Aorta (tissue), 5 donors: ENCODE results near the gene PDZRN4. TPM values are rescaled to one million over a fixed set of nuclear protein-coding genes. Genes with fewer than 3 reads are reported as not detected.

Experiments used
- ATAC-seq: fragments of 200-7000 bp; cut with Tn5 transposase; one replicate; pipeline ENCODE4 v1.9.1; 2022; ENCODE audit warnings: moderate library complexity; ENCODE audit not compliant: low FRiP score
- DNase-seq, 2 donors: peaks; one replicate each; pipeline ENCODE4 v3.0.0-alpha.2; 2020
- H3K27ac ChIP-seq, 2 donors: one replicate each; pipeline ENCODE4 v1.5.1; 2013; ENCODE audit warnings: low read length in 2 of 2, mild to moderate bottlenecking in 2 of 2, moderate library complexity in 2 of 2, control low read depth in 1 of 2, inconsistent platforms in 1 of 2, low read depth in 1 of 2
- H3K27me3 ChIP-seq, 2 donors: one replicate each; pipeline ENCODE4 v1.6.1; 2013; ENCODE audit warnings: control low read depth in 1 of 2, low read length in 1 of 2, mild to moderate bottlenecking in 1 of 2, moderate library complexity in 1 of 2; ENCODE audit not compliant: insufficient read depth in 2 of 2, control insufficient read depth in 1 of 2
- H3K36me3 ChIP-seq, 2 donors: one replicate each; pipeline ENCODE4 v1.6.1; 2013; ENCODE audit warnings: control low read depth in 1 of 2, low read length in 1 of 2, mild to moderate bottlenecking in 1 of 2; ENCODE audit not compliant: insufficient read depth in 2 of 2, control insufficient read depth in 1 of 2
- H3K4me1 ChIP-seq, 2 donors: one replicate each; pipeline ENCODE4 v1.6.1; 2013; ENCODE audit warnings: low read length in 2 of 2, control low read depth in 1 of 2, mild to moderate bottlenecking in 1 of 2, moderate library complexity in 1 of 2; ENCODE audit not compliant: insufficient read depth in 2 of 2, control insufficient read depth in 1 of 2
- H3K4me3 ChIP-seq, 2 donors: one replicate each; pipeline ENCODE4 v1.5.1; 2013; ENCODE audit warnings: low read length in 2 of 2, control low read depth in 1 of 2, mild to moderate bottlenecking in 1 of 2
- H3K9me3 ChIP-seq: one replicate; pipeline ENCODE4 v1.6.1; 2013; ENCODE audit warnings: mild to moderate bottlenecking, low read length; ENCODE audit not compliant: control insufficient read depth
- WGBS, 2 donors: extraction: QIAGEN DNeasy Blood & Tissue Kit; methylation state at CpG; one replicate each; pipeline ENCODE4 v1.1.7; 2013; 5-methylcytosine and 5-hydroxymethylcytosine counted together
- intact Hi-C, 2 donors: fragments of 100-400 bp; cut with DNase I; formaldehyde crosslinking; loops; one replicate each; pipeline versions ENCODE4 v1.14.2 to v1.15.0; 2022
- polyA plus RNA-seq, 2 donors: library from polyadenylated mRNA; stranded (reverse); fragments of 200-250 nt; gene quantifications; one replicate each; pipeline ENCODE4 v1.2.3, GENCODE V29; 2013
- total RNA-seq, 2 donors: library from RNA; stranded (reverse); fragmentation: NEBNext Ultra II Directional; extraction: Animal tissue kit (Norgen Biotek cat#: 25700); gene quantifications; one replicate each; pipeline ENCODE4 v1.2.1, GENCODE V29; 2021
- donor health status: healthy with polysubstance abuse.
- donor health status: Bipolar disorder and iron deficiency.
- donor health status: DM: no; HTN: no; CAD: no.
- donor health status: DM: no; HTN: no; CAD: no.
- donor health status: DM: yes; HTN: yes; CAD: no.

PDZRN4 gene
- total and polyA plus RNA-seq, 4 donors = 1.2 to 11.2 (median 4.3) TPM

DNA sequence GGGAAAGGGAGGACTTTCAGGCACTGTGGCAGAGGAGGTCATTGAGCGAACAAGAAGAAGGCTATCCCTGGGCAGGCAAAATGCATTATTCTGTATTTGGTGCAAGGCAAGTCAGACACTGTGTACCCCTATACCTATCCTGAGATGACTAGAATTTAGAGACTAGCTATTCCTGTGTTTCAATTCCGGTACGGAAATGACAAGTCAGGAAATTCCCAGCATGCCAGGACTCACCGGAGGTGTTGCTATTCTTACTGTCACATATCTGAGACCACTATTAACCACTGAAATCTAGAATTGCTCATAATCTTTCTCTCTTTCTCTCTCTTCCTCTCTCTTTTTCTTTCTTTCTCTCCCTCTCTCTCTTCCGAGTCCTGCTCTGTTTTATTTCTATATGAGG lies 297.1 kb downstream of the PDZRN4 start:
- H3K4me1 ChIP-seq = no peaks in the 10 kb centered on the region
- 42 to 55% methylated on average over 5 of the region's 5 CpGs for WGBS, 2 donors
- no peaks in the 10 kb centered on the region for H3K9me3 ChIP-seq
- ATAC-seq (no peak), DNase-seq (no peak)
- H3K36me3 ChIP-seq = no peaks in the 10 kb centered on the region
- no peak overlapping the region for H3K27ac ChIP-seq
- H3K4me3 ChIP-seq = no peak overlapping the region
- no peaks in the 10 kb centered on the region for H3K27me3 ChIP-seq
- intact Hi-C loops = no loop called here

DNA sequence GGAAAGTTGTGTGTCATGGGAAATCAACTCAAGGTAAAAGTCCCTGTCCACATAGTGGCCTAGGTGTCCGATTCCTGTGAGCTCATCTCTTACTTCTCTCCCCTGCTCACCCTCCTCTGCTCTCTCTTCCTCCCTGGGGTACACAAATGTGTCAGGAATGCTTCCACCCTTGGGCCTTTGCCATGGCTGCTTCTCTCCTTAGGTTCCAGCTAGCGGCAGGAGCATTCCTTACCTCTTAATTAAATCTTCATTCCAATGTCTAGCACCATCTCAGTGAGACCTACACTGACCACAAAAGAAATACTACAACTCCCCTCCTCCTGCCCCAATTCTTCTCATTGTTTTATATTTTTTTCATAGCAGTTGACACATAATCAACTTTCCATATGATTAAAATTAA lies 298.6 kb downstream of the PDZRN4 start:
- no peaks in the 10 kb centered on the region for H3K4me1 ChIP-seq
- H3K27me3 ChIP-seq = no peaks in the 10 kb centered on the region
- H3K36me3 ChIP-seq = no peaks in the 10 kb centered on the region
- WGBS, 2 donors = 55 to 62% methylated on average over 2 of the region's 2 CpGs
- H3K27ac ChIP-seq = no peak overlapping the region
- DNase-seq (no peak), ATAC-seq (no peak)
- no peaks in the 10 kb centered on the region for H3K9me3 ChIP-seq
- intact Hi-C loops = no loop called here
- H3K4me3 ChIP-seq = no peak overlapping the region

DNA sequence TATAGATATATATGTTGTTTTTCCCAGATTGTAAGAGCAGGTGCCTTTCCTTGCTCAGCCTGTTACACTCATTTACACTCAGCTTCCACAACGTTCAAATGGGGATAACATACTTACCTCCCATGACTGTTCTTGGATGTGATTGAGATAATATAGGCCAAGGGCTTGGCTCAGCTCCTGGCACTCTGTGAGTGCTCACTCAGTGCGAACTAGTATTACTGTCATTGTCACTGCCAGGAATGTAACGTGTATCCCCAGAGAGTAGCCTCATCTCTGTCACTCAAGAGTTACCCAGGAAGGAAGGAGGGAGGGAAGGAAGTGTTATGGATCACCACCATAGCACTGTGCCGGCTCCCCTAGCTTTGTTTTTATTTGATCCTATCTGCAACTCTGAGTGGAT lies 307.9 kb downstream of the PDZRN4 start:
- H3K36me3 ChIP-seq = no peaks in the 10 kb centered on the region
- H3K9me3 ChIP-seq = no peaks in the 10 kb centered on the region
- no peak overlapping the region for H3K4me3 ChIP-seq
- no peaks in the 10 kb centered on the region for H3K4me1 ChIP-seq
- no peak for ATAC-seq
- H3K27ac ChIP-seq = no peak overlapping the region
- intact Hi-C loops = no loop called here
- 50 to 61% methylated on average over 4 of the region's 4 CpGs for WGBS, 2 donors
- DNase-seq = no peak
- H3K27me3 ChIP-seq = no peaks in the 10 kb centered on the region

DNA sequence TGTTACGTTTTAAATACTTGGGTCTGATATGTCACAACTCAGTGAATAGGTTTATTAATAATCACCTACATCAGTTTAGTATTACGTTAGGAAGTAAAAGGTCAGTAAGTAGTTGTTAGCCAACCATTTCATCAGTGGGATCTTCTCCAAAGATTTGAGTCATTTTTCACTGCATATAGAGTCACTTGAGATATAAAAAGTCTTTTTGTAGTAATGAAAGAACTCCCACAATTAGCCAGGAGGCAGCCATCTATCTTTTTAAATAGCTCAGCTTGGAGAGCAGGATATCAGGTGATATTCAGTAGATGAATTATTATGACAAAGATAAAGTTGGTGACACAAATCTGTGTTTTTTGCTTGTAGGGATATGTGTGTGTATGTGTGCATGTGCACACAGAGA lies 309.3 kb downstream of the PDZRN4 start:
- DNase-seq (no peak), ATAC-seq (no peak)
- intact Hi-C loops = no loop called here
- H3K4me1 ChIP-seq = no peaks in the 10 kb centered on the region
- H3K27me3 ChIP-seq = no peaks in the 10 kb centered on the region
- H3K36me3 ChIP-seq = no peaks in the 10 kb centered on the region
- H3K27ac ChIP-seq = no peak overlapping the region
- 58 to 66% methylated on average over 2 of the region's 2 CpGs for WGBS, 2 donors
- no peaks in the 10 kb centered on the region for H3K9me3 ChIP-seq
- H3K4me3 ChIP-seq = no peak overlapping the region

DNA sequence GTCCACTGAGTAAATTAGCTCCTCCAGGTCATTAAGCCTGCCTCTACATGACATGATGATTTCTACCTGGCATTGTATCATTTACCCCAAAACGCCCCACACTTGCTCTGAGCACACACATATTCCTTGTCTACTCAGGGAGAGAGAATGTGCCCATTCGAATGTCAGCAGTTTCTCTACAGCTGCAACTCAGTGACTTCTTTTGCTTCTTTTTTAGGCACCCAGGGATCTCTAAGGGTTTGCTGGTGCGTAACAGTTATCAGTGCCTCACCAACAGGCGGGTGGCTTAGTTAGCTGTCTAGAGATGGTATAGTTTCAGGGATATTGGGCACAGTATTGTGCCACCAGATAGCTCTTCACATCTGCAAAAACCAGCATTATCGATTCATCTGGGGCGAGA lies 316.9 kb downstream of the PDZRN4 start:
- H3K4me3 ChIP-seq = no peak overlapping the region
- no peaks in the 10 kb centered on the region for H3K27me3 ChIP-seq
- H3K27ac ChIP-seq = no peak overlapping the region
- intact Hi-C loops = no loop called here
- peaks cover 3% of the 10 kb centered on the region in 2 donors for H3K36me3 ChIP-seq
- 92 to 93% methylated on average over 6 of the region's 6 CpGs for WGBS, 2 donors
- ATAC-seq (no peak), DNase-seq (no peak)
- H3K4me1 ChIP-seq = no peaks in the 10 kb centered on the region
- no peaks in the 10 kb centered on the region for H3K9me3 ChIP-seq

DNA sequence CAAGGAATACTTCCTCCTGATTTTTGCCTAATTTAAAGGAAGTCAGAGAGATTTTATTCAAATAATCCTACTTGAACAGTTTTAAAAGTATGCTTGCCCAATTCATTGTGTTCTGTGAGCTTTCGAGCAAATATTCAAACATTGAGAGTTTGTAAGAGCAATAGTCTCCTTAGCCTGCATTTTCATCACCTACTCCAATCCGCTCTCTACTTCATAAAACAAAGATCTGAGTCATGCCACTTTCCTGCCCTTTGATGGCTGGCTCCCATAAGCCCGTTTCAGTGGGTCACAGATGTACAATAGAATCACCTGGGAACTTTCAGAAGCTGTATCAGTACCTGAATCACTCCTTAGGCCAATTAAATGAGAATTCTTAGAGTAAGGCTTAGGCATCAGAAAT lies 319.2 kb downstream of the PDZRN4 start:
- no peak overlapping the region for H3K27ac ChIP-seq
- H3K4me3 ChIP-seq = no peak overlapping the region
- H3K4me1 ChIP-seq = no peaks in the 10 kb centered on the region
- peaks cover 3% of the 10 kb centered on the region in 2 donors for H3K36me3 ChIP-seq
- H3K27me3 ChIP-seq = no peaks in the 10 kb centered on the region
- ATAC-seq (no peak), DNase-seq (no peak)
- H3K9me3 ChIP-seq = no peaks in the 10 kb centered on the region
- 76 to 79% methylated on average over 3 of the region's 3 CpGs for WGBS, 2 donors
- intact Hi-C loops = no loop called here

DNA sequence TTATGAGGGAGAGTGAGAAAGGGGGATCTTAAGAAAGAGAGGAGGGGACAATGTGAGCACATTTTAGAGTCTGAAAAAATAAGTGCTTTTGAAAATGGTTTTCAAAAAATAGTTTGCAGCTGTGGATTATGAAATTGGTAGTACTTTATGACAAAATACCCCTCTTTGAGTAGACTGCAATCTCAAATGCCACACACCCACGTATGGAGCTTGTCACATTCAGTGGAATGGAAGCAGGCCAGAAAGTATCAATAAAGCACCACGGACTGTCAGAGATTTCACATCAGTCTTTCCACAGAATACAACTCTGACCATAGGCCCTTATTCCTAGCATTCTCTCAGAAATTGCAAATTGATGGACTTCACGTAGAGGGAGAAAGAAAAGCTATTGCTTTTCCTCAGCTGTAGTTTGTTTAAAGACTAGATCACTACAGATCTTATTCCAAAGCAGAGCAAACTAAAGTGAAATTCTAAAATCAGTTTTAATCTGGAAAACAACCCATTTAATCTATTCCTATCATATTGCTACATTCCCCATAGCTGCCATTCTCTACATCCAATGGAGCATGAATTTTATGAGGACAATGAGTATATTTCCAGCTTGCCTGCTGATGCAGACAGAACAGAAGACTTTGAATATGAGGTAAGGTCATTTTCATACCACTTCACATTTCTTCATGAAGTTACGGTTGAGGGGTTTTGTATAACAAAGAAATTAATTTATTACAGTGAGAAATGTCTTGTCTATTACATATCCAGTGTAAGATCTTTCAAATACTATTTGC lies 321.3 kb downstream of the PDZRN4 start:
- DNase-seq = no peak
- Histone ChIP-seq H3K27ac (no peak overlapping the region), H3K27me3 (no peaks in the 10 kb centered on the region), H3K4me1 (peaks cover 0 to 2% of the 10 kb centered on the region in 2 donors), H3K9me3 (no peaks in the 10 kb centered on the region), H3K4me3 (no peak overlapping the region), H3K36me3 (peaks cover 3% of the 10 kb centered on the region in 2 donors)
- no peak for ATAC-seq
- intact Hi-C loops = no loop called here
- 65 to 68% methylated on average over 4 of the region's 4 CpGs for WGBS, 2 donors

DNA sequence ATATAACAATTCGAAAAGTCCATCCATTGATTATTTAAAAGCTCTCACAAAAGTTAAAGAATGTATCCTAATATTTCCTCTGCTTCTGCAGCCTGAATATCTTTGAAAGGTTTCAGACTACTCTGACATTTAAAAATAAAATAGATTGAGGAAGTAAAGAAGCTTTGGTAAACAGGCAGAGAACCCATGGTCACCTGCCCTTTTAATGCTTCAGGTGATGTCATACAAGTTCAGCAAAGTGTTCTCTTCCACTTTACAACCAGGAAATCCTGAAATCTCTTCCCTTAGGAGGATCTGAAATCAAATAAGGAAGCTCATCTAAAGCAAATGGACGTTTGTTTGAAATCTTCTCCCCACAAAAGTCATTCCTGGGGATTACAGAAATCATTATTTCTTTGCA lies 322.4 kb downstream of the PDZRN4 start:
- intact Hi-C loops = no loop called here
- Histone ChIP-seq H3K4me3 (no peak overlapping the region), H3K9me3 (no peaks in the 10 kb centered on the region), H3K36me3 (peaks cover 3% of the 10 kb centered on the region in 2 donors), H3K27ac (no peak overlapping the region), H3K27me3 (no peaks in the 10 kb centered on the region), H3K4me1 (peaks cover 0 to 2% of the 10 kb centered on the region in 2 donors)
- no peak for DNase-seq
- ATAC-seq = no peak
- 63 to 68% methylated on average over 2 of the region's 2 CpGs for WGBS, 2 donors

DNA sequence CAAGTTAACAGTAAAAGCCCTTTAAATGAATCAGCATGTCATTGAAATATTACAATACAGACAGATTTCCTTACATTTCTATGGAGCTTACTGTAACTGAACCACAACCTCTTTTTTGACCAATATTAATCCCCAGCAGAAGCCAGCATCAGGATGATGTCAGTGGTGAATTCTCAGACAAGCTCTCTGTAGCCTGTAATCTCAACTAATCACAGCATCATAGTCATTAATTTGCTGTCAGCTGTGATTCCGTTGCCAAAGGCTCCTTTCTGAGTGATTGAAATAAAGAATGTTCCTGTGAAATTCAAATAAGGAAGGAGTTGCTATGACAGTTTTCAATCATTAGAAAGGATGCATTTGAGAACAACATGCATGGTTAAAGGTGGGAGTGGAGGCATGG lies 323.1 kb downstream of the PDZRN4 start:
- no peak for DNase-seq
- 30 to 37% methylated on average over 1 of the region's 1 CpG for WGBS, 2 donors
- Histone ChIP-seq H3K9me3 (no peaks in the 10 kb centered on the region), H3K27ac (no peak overlapping the region), H3K27me3 (no peaks in the 10 kb centered on the region), H3K4me3 (no peak overlapping the region), H3K4me1 (peaks cover 0 to 2% of the 10 kb centered on the region in 2 donors), H3K36me3 (peaks cover 3% of the 10 kb centered on the region in 2 donors)
- intact Hi-C loops = no loop called here
- ATAC-seq = no peak
